NCI-H1048 (cell line): ENCODE data around the gene MT1G.
"Not testable (repeated sequence)": the region's sequence is repeated elsewhere in the genome, so short reads cannot be mapped to it uniquely, and the experiment has no call there.

Source experiments
- DNase-seq: peaks from one replicate; lab custom pipeline; 2025; lab: John Stamatoyannopoulos, UW

Gene MT1G

GRCh38 chr16:56684926-56685590, 17.2 kb upstream of the MT1G start:
- no peak for DNase-seq

- DNase-seq: no peak
These were observed 16.5 kb upstream of the MT1G start for GRCh38 chr16:56684256-56684925.

- no peak for DNase-seq
These were observed 15.7 kb upstream of the MT1G start for GRCh38 chr16:56683424-56684172.

- DNase-seq: no peak
These were observed 15.0 kb upstream of the MT1G start for GRCh38 chr16:56682703-56683397.

GRCh38 chr16:56681939-56682702, 14.3 kb upstream of the MT1G start, which contains the start of gene MT1X:
TSS of gene MT1X (plus strand) at chr16:56682470. CDS start at chr16:56682541, 71 bp downstream.
- DNase-seq: peak; percentile 70

- DNase-seq: no peak
These were observed 12.0 kb upstream of the MT1G start for GRCh38 chr16:56679818-56680217.

- no peak for DNase-seq
These were observed 11.3 kb upstream of the MT1G start for GRCh38 chr16:56679078-56679730.

GRCh38 chr16:56677474-56677873, 9.6 kb upstream of the MT1G start:
- no peak for DNase-seq

GRCh38 chr16:56675685-56676210, 7.9 kb upstream of the MT1G start:
- DNase-seq: no peak

GRCh38 chr16:56674570-56674969, 6.7 kb upstream of the MT1G start:
- not testable (repeated sequence) for DNase-seq

GRCh38 chr16:56673921-56674320, 6.1 kb upstream of the MT1G start:
- no peak for DNase-seq

- DNase-seq: no peak
These were observed 5.1 kb upstream of the MT1G start for GRCh38 chr16:56672761-56673536.

GRCh38 chr16:56672171-56672570, 4.3 kb upstream of the MT1G start:
- not testable (repeated sequence) for DNase-seq

- not testable (repeated sequence) for DNase-seq
These were observed 3.8 kb upstream of the MT1G start for GRCh38 chr16:56671691-56672090.

- DNase-seq: no peak
These were observed 2.7 kb upstream of the MT1G start for GRCh38 chr16:56670620-56670934.

GRCh38 chr16:56669840-56670619, 2.2 kb upstream of the MT1G start:
- no peak for DNase-seq

GRCh38 chr16:56669005-56669839, 1.4 kb upstream of the MT1G start, which contains the start of gene MT1H:
TSS of gene MT1H (plus strand) at chr16:56669814. CDS start at chr16:56669885, 71 bp downstream.
- DNase-seq: no peak
